GM12878 (cell line): Measurements from ENCODE around the gene S100A2. TPM values are rescaled to one million over a fixed set of nuclear protein-coding genes. Genes with fewer than 3 reads are reported as not detected.

ENCODE experiments used
- ATAC-seq: fragments of 200-7000 bp; cut with Tn5 transposase; 3 replicates; pipeline ENCODE4 v1.9.1; 2020; ENCODE audit warnings: mild to moderate bottlenecking, moderate library complexity
- BruUV-seq: library from RNA; stranded (reverse); fragments of 400-500 nt; replicated peaks from 2 replicates; lab custom pipeline; 2021; lab: Mats Ljungman, UMichigan
- CTCF ChIA-PET: fragments of 300-600 bp; sonication (Branson Sonifier 250); formaldehyde crosslinking; extraction: SDS; loops from one replicate; lab custom pipeline; 2021; ENCODE audit warnings: inconsistent platforms; lab: Yijun Ruan, JAX
- POLR2A ChIA-PET: fragments of 350-600 bp; formaldehyde crosslinking; extraction: SDS; loops from one replicate; lab custom pipeline; 2021; ENCODE audit warnings: inconsistent platforms; lab: Charles Lee
- RAD21 ChIA-PET: fragments of 300-600 bp; sonication (Branson Sonifier 250); formaldehyde crosslinking; loops from one replicate; lab custom pipeline; 2023; ENCODE audit warnings: antibody characterized with exemption; ENCODE audit not compliant: unreplicated experiment; lab: Charles Lee
- SMC1A ChIA-PET: fragments of 300-600 bp; sonication (Branson Sonifier 250); formaldehyde crosslinking; loops from one replicate; lab custom pipeline; 2023; ENCODE audit not compliant: unreplicated experiment, uncharacterized antibody; lab: Charles Lee
- DNase-seq: peaks from one replicate; pipeline ENCODE4 v3.0.0-alpha.2; 2011; ENCODE audit warnings: low read depth, low spot score
- FAIRE-seq: peaks from 3 replicates; lab custom pipeline; 2011; peaks lifted over from hg19 to GRCh38; lab: Jason Lieb, UNC
- H2AFZ ChIP-seq: 2 replicates; pipeline ENCODE4 v1.6.0; 2011; ENCODE audit warnings: low read depth, low read length, control low read depth; ENCODE audit not compliant: control insufficient read depth
- H3K27ac ChIP-seq: 2 replicates; pipeline ENCODE4 v1.5.1; 2011; ENCODE audit warnings: control low read depth; ENCODE audit not compliant: control insufficient read depth, insufficient read depth
- H3K27me3 ChIP-seq, 2 experiments: replicated peaks in 1 of 2; 2 replicates each; pipeline versions ENCODE4 v1.6.0 to v1.6.1; 2011; ENCODE audit warnings: low read length in 1 of 2; ENCODE audit not compliant: control insufficient read depth in 2 of 2, insufficient read depth in 2 of 2
- H3K36me3 ChIP-seq, 2 experiments: 2 replicates each; pipeline ENCODE4 v1.5.1; 2011; ENCODE audit warnings: low read length in 1 of 2; ENCODE audit not compliant: control insufficient read depth in 2 of 2, insufficient read depth in 2 of 2
- H3K4me1 ChIP-seq: 2 replicates; pipeline ENCODE4 v1.6.1; 2011; ENCODE audit warnings: mild to moderate bottlenecking, low read length, moderate library complexity, mixed read lengths; ENCODE audit not compliant: control insufficient read depth, insufficient read depth
- H3K4me2 ChIP-seq: 2 replicates; pipeline ENCODE4 v1.6.0; 2011; ENCODE audit warnings: control low read depth; ENCODE audit not compliant: control insufficient read depth, insufficient read depth
- H3K4me3 ChIP-seq: fragments of 200-600 bp; sonication (generic); 2 replicates; pipeline ENCODE4 v1.5.1; 2016
- H3K79me2 ChIP-seq: 2 replicates; pipeline ENCODE4 v1.6.0; 2011; ENCODE audit warnings: low read length; ENCODE audit not compliant: control insufficient read depth, insufficient read depth
- H3K9ac ChIP-seq: 2 replicates; pipeline ENCODE4 v1.8.0; 2011; ENCODE audit warnings: low read length, control low read depth, mixed read lengths; ENCODE audit not compliant: control insufficient read depth, insufficient read depth
- H3K9me3 ChIP-seq: replicated peaks from 3 replicates; pipeline ENCODE4 v1.5.1; 2011; ENCODE audit warnings: mild to moderate bottlenecking, low read length; ENCODE audit not compliant: control insufficient read depth, insufficient read depth
- H4K20me1 ChIP-seq: 2 replicates; pipeline ENCODE4 v1.6.0; 2011; ENCODE audit not compliant: control insufficient read depth, insufficient read depth
- CBX3 ChIP-seq: fragments of 200-600 bp; sonication (generic); IDR thresholded peaks from 2 replicates; pipeline ENCODE4 v1.6.1; 2016; ENCODE audit warnings: low read depth, borderline replicate concordance
- CREB1 ChIP-seq: IDR thresholded peaks from 2 replicates; pipeline ENCODE4 v1.6.1; 2012; ENCODE audit warnings: low read depth, mild to moderate bottlenecking, inconsistent platforms
- HDAC2 ChIP-seq: fragments of 200-600 bp; sonication (generic); IDR thresholded peaks from 2 replicates; pipeline ENCODE4 v1.6.1; 2017
- KLF5 ChIP-seq: fragments of 450-650 bp; IDR thresholded peaks from 2 replicates; pipeline ENCODE4 v1.6.1; 2014; ENCODE audit warnings: mild to moderate bottlenecking; ENCODE audit not compliant: partially characterized antibody
- MTA2 ChIP-seq: fragments of 450-650 bp; IDR thresholded peaks from 2 replicates; pipeline ENCODE4 v1.6.1; 2016; ENCODE audit warnings: low read depth, mild to moderate bottlenecking, moderate library complexity
- NR2C2 ChIP-seq: IDR thresholded peaks from 2 replicates; pipeline ENCODE4 v1.6.1; 2011; ENCODE audit warnings: borderline replicate concordance, low read depth; ENCODE audit not compliant: control insufficient read depth, insufficient read length
- RBBP5 ChIP-seq: fragments of 200-600 bp; sonication (generic); conservative IDR thresholded peaks from 2 replicates; pipeline ENCODE4 v1.6.1; 2016
- RFX5 ChIP-seq: IDR thresholded peaks from 2 replicates; pipeline ENCODE4 v1.6.1; 2011; ENCODE audit warnings: low read depth, low read length, improper control_type of control experiment
- SMAD1 ChIP-seq: fragments of 450-650 bp; IDR thresholded peaks from 2 replicates; pipeline ENCODE4 v1.6.1; 2018; ENCODE audit warnings: mild to moderate bottlenecking, low read depth; ENCODE audit not compliant: partially characterized antibody
- ZNF24 ChIP-seq: fragments of 450-650 bp; IDR thresholded peaks from 2 replicates; pipeline ENCODE4 v1.6.1; 2017; ENCODE audit warnings: antibody characterized with exemption, mild to moderate bottlenecking
- ZNF384 ChIP-seq: IDR thresholded peaks from 2 replicates; pipeline ENCODE4 v1.6.1; 2012; ENCODE audit warnings: low read depth, mild to moderate bottlenecking, low read length, improper control_type of control experiment, borderline replicate concordance
- WGBS: methylation state at CpG from one replicate; pipeline ENCODE4 v1.1.6; 2016; ENCODE audit warnings: low lambda C conversion rate; ENCODE audit not compliant: insufficient replicate concordance, insufficient coverage; ENCODE audit errors: missing lambda C conversion rate; 5-methylcytosine and 5-hydroxymethylcytosine counted together
- in situ Hi-C: fragments of 300-500 bp; cut with MboI; formaldehyde crosslinking; loops from 9 replicates; pipeline ENCODE4 v1.14.3; 2018; ENCODE audit warnings: mixed read lengths
- intact Hi-C: fragments of 100-400 bp; cut with micrococcal nuclease; formaldehyde crosslinking; loops from one replicate; pipeline ENCODE4 v1.14.2; 2022; ENCODE audit not compliant: unreplicated experiment
- polyA plus RNA-seq, 11 experiments: library from polyadenylated mRNA; depleted of rRNA in 4 of 11; unstranded in 6 of 11; stranded (reverse) in 5 of 11; fragments of >200 nt; fragmentation: Nextera tagmentation in 4 of 11; fragmentation: Illumina TruSeq in 1 of 11; extraction: Ambion mirVana in 4 of 11; extraction: Trizol in 1 of 11; gene quantifications; 1 replicate in 1 of 11; 2 replicates in 10 of 11; pipeline versions ENCODE4 v1.2.1 to v1.2.3, GENCODE V29; 2011 to 2016; ENCODE audit warnings: inconsistent platforms in 2 of 11, missing spikeins in 2 of 11, low read depth in 1 of 11
- total RNA-seq, 4 experiments: library from RNA; depleted of rRNA in 3 of 4; stranded (reverse); fragments of >200 nt in 3 of 4; fragmentation: Illumina TruSeq in 1 of 4; extraction: Trizol in 1 of 4; gene quantifications; 2 replicates each; pipeline versions ENCODE4 v1.2.1 to v1.2.3, GENCODE V29; 2013 to 2021
- TF ChIP-seq, protein P1 (sequence below): fragments of 450-650 bp; formaldehyde crosslinking; IDR thresholded peaks from 2 replicates; pipeline ENCODE4 v1.5.0; 2022; ENCODE audit warnings: mild to moderate bottlenecking, missing genetic modification characterization
- TF ChIP-seq, protein P2 (sequence below): fragments of 450-650 bp; IDR thresholded peaks from 2 replicates; pipeline ENCODE4 v1.6.1; 2017; ENCODE audit warnings: mild to moderate bottlenecking, moderate library complexity

S100A2 gene
- total and polyA plus RNA-seq, 10 of the 15 experiments (the other 5 are each of a cell fraction or from before 2014, with no cell fraction given) = 0.11 to 1.5 (median 0.59) TPM; not detected in 2

DNA sequence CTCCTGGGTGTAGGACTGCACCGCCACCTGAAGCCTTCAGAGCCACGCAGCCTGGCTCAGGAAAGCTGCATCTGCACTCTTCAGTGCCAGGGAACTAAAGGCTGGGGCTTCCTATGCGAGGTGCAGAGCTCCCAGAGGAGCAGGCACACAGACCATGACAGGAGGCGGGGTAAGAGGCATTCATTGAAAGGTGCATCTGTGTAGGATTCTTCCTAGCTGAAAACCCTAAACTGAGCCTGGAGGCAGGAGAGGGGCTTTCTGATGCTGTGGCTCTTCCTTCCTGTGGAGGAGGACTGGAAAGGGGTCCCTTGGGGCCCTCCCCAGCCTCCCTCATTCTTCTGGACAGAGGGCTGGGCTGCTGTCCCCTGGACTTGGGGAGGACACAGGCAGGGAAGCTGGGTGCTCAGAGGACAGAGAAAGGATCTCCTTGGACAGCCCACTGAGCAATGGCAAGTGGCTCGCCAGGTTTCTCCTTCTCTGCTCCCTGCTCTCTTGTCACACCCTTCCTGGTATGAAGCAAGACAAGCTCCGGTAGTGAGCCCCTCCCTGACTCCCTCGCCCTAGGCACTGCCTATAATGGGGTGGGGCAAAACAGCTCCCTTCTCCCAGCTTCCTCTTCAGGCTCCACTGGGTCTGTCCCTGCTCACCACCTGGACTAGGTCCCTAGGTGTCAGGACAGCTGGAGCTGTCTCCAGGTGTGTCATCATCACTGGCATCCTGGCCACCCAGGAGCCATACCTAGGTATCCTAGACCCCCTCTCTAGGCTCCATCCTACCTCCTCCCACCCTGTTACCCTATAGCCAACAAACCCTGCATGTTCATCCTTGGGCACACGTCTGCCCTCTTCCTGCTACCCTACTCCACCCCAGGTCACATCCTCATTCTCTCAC lies 49.9 kb downstream of the S100A2 start:
- no peaks in the 10 kb centered on the region for H3K9me3 ChIP-seq
- FAIRE-seq (no peak), DNase-seq (no peak), ATAC-seq (no peak)
- H3K79me2 ChIP-seq = no peaks in the 10 kb centered on the region
- no peaks in the 10 kb centered on the region for H4K20me1 ChIP-seq
- H3K4me3 ChIP-seq = no peak overlapping the region
- H3K9ac ChIP-seq = no peak overlapping the region
- WGBS = 12% methylated on average over 8 of the region's 8 CpGs
- ChIA-PET POLR2A (no interaction called here), CTCF (interaction anchor here (0.6 to 4.5 kb wide), 7 partner anchors 11 to 102 kb away, joined by 3 to 31 read pairs (median 4); no protein-coding TSS in a partner anchor), RAD21 (interaction anchor here (1.0 to 1.8 kb wide), 3 partner anchors 50 to 56 kb away, joined by 3 to 8 read pairs (median 5); no protein-coding TSS in a partner anchor), SMC1A (interaction anchor here (1.0 to 2.0 kb wide), 4 partner anchors 19 to 57 kb away, joined by 3 to 5 read pairs (median 4); partner anchors contain the start of gene S100A2)
- BruUV-seq = no TSS peak
- H3K4me2 ChIP-seq = no peak overlapping the region
- in situ Hi-C loops = no loop called here
- H3K27ac ChIP-seq = no peak overlapping the region
- H3K4me1 ChIP-seq = no peaks in the 10 kb centered on the region
- no peaks in the 10 kb centered on the region for H3K27me3 ChIP-seq
- no peak for TF ChIP-seq ZNF384
- TF ChIP-seq CBX3 = no peak
- TF ChIP-seq HDAC2 = no peak
- TF ChIP-seq MTA2 = no peak
- TF ChIP-seq NR2C2 = no peak
- TF ChIP-seq ZNF24 = no peak
- TF ChIP-seq RFX5 = no peak
- no peak for TF ChIP-seq KLF5
- no peak for TF ChIP-seq SMAD1
- TF ChIP-seq, protein P1, sequence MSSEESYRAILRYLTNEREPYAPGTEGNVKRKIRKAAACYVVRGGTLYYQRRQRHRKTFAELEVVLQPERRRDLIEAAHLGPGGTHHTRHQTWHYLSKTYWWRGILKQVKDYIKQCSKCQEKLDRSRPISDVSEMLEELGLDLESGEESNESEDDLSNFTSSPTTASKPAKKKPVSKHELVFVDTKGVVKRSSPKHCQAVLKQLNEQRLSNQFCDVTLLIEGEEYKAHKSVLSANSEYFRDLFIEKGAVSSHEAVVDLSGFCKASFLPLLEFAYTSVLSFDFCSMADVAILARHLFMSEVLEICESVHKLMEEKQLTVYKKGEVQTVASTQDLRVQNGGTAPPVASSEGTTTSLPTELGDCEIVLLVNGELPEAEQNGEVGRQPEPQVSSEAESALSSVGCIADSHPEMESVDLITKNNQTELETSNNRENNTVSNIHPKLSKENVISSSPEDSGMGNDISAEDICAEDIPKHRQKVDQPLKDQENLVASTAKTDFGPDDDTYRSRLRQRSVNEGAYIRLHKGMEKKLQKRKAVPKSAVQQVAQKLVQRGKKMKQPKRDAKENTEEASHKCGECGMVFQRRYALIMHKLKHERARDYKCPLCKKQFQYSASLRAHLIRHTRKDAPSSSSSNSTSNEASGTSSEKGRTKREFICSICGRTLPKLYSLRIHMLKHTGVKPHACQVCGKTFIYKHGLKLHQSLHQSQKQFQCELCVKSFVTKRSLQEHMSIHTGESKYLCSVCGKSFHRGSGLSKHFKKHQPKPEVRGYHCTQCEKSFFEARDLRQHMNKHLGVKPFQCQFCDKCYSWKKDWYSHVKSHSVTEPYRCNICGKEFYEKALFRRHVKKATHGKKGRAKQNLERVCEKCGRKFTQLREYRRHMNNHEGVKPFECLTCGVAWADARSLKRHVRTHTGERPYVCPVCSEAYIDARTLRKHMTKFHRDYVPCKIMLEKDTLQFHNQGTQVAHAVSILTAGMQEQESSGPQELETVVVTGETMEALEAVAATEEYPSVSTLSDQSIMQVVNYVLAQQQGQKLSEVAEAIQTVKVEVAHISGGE (CRISPR knock-in tag) = no peak
- no peak for TF ChIP-seq CREB1
- TF ChIP-seq, protein P2, sequence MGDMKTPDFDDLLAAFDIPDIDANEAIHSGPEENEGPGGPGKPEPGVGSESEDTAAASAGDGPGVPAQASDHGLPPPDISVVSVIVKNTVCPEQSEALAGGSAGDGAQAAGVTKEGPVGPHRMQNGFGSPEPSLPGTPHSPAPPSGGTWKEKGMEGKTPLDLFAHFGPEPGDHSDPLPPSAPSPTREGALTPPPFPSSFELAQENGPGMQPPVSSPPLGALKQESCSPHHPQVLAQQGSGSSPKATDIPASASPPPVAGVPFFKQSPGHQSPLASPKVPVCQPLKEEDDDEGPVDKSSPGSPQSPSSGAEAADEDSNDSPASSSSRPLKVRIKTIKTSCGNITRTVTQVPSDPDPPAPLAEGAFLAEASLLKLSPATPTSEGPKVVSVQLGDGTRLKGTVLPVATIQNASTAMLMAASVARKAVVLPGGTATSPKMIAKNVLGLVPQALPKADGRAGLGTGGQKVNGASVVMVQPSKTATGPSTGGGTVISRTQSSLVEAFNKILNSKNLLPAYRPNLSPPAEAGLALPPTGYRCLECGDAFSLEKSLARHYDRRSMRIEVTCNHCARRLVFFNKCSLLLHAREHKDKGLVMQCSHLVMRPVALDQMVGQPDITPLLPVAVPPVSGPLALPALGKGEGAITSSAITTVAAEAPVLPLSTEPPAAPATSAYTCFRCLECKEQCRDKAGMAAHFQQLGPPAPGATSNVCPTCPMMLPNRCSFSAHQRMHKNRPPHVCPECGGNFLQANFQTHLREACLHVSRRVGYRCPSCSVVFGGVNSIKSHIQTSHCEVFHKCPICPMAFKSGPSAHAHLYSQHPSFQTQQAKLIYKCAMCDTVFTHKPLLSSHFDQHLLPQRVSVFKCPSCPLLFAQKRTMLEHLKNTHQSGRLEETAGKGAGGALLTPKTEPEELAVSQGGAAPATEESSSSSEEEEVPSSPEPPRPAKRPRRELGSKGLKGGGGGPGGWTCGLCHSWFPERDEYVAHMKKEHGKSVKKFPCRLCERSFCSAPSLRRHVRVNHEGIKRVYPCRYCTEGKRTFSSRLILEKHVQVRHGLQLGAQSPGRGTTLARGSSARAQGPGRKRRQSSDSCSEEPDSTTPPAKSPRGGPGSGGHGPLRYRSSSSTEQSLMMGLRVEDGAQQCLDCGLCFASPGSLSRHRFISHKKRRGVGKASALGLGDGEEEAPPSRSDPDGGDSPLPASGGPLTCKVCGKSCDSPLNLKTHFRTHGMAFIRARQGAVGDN = no peak
- no peak for TF ChIP-seq RBBP5
- intact Hi-C loops = no loop called here
- H2AFZ ChIP-seq = no peak overlapping the region; the same call in 1 of the 2 replicates
- no peaks in the 10 kb centered on the region for H3K36me3 ChIP-seq
